GM19455 (cell line): ENCODE measurements around the gene XYLT1.
A peak's percentile ranks its signal among the peaks of the same experiment; 100 is the strongest.

ENCODE experiments used
- ATAC-seq: cut with Tn5 transposase; IDR thresholded peaks from one replicate; pipeline ENCODE4 v1.9.1; 2021; ENCODE audit not compliant: unreplicated experiment

XYLT1 gene

DNA sequence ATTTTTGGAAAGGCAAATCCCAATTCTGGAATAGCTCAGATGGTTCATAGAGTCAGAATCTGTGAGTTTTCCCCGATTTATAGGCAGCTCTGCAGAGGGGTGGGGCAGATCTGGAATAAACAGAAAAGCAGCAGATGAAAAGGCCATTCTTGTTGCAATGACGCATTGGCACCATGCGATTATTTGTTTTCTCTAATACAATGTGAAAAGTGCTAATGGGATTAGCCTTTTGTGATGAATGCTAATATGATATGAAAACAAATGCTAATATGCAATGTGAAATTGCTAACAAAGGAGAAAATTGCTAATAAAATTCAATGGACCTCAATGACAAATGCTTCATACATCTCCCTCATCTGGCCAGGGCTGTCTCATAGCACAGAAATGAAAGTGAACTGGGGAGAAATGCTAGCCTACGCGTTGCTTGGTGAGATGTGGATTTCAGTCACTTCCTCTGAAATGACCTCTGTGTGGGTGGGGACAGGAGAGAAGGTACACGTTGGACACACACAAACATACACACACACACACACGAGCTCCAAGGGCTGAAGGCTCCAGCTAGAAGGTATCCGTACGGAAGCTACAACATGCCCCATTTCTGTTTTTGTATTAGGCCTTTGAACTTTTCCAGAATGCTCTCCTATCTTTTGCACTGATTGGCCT is 394.5 kb downstream of the XYLT1 start:
- ATAC-seq: no peak

DNA sequence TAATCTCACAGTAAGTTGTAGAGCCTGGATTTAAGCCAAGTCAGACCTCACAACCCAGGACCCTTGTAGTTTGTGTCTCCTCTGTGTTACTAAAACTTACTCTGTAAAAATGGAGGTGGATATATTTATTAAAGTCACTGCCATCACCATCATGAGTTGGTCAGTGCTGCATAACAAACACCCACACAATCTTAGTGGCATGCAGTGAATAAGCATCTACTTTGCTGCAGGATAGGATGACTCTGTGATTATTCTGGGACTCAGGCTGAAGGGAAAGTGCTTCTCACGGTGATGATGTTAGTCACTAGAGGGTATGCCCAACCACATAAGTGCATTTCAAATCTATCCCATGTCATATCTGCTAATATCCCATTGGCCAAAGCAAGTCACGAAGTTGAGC is 398.7 kb downstream of the XYLT1 start:
- no peak for ATAC-seq

GRCh38 chr16:17070882-17071592 is 399.7 kb downstream of the XYLT1 start:
- peak; percentile 76 for ATAC-seq

GRCh38 chr16:17069681-17070080 is 401.1 kb downstream of the XYLT1 start:
- no peak for ATAC-seq

- ATAC-seq: no peak
Observed at GRCh38 chr16:17068524-17068923, 402.2 kb downstream of the XYLT1 start.

GRCh38 chr16:17067882-17068281 is 402.9 kb downstream of the XYLT1 start:
- ATAC-seq: no peak

- ATAC-seq: no peak
Observed at GRCh38 chr16:17063201-17064139, 407.3 kb downstream of the XYLT1 start.

DNA sequence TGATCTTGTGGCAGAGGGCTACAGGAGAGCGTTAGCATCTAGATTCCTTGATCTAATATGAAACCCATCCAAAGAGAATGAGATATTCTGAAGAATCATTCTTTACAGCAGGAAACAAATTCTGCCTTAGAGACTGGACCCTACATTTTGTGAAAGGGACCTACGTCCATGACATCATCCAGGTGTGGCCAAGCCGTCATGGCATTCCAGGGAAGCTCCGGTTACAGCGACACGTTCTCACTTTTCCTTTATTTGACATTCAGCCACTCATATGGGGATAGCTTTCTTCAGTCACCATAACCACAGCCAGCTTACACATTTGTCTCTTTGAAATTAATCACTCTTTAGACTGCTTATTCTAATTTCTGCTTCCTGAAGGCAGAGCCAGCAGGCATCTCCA is 408.1 kb downstream of the XYLT1 start:
- no peak for ATAC-seq

DNA sequence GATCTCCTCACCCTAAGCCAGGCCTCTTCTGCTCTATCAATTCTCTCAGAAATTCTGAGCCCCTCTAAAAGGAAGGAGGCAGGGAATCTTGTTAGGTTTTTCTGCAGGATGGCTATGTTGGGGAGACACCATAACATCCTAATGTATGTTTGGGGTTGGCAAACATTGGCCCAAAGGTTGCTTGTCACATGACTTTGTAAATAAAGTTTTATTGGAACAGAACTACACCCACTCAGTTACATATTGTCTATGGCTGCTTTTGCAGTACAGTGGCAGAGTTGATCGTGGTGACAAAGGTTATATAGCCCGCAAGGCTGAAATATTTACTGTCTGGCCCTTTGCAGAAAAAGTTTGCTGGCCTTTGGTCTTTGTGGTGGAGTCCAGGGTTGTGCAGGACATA is 409.4 kb downstream of the XYLT1 start:
- no peak for ATAC-seq

DNA sequence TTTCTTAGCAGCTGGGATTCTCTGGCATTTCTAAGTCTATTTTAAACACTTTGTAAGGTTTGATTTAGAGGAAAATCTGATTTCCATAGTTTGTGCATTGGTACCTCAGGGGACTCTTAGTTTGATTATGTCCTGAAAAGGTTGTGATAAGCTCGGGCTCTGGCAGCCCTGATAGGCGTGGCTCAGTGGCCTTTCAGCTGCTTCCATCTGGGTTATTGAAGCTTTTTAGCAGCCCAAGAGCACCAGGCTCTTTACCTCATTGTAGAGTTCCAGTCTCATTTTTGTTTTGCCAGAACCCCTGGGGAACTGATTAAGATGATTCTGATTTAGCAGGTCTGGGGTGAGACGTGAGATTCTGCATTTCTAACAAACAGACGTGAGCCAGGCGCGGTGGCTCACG is 412.3 kb downstream of the XYLT1 start:
- ATAC-seq: no peak

GRCh38 chr16:17056666-17057065 is 414.1 kb downstream of the XYLT1 start:
- no peak for ATAC-seq

GRCh38 chr16:17053536-17054160 is 417.1 kb downstream of the XYLT1 start:
- ATAC-seq: no peak
